ACHN (cell line): ENCODE data around the gene PLCXD3.

Experiments
- DNase-seq: peaks from one replicate; pipeline ENCODE4 v3.0.0-alpha.2; 2015
- in situ Hi-C: cut with HindIII; loops from 2 replicates; pipeline ENCODE4 v1.10.0; 2017; ENCODE audit warnings: low sequenced_read_pairs, low pct_ligation_motif_present, low pct_unique_long_range_greater_than_20kb

The PLCXD3 gene, protein sequence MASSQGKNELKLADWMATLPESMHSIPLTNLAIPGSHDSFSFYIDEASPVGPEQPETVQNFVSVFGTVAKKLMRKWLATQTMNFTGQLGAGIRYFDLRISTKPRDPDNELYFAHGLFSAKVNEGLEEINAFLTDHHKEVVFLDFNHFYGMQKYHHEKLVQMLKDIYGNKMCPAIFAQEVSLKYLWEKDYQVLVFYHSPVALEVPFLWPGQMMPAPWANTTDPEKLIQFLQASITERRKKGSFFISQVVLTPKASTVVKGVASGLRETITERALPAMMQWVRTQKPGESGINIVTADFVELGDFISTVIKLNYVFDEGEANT

DNA sequence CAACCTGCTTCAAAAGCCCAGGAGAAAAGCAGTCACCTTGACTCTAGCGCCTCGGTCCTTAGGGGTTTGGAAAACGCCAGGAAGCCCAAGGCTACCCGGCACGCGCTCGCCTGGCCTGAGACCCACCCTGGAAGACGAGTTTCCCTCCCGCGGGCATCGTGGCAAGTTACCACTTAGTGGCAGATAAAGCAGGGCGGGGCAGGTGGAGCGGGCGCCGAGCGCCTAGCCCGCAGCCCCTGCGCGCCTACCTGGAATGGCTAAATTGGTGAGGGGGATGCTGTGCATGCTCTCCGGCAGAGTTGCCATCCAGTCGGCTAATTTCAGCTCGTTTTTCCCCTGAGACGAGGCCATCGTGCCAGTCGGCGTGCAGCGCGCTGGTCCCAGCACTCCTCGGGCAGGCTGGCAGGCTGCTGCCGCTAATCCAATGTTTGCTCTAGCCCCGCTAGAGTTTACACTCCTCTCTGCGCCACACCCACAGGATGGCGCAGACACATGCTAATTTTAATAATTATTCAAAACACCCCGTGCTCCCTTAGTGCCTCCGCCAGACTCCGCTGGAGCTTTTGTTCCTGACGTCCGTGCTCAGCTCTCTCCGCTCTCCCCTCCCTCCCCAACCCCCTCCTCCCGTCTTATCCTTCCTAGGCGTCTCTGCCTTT, at the start of gene PLCXD3:
TSS of gene PLCXD3 (minus strand) at position 426 of the 656 bp plus-strand sequence. CDS start at position 351, 75 bp downstream.
- no peak for DNase-seq
- in situ Hi-C loops = no loop called here

DNA sequence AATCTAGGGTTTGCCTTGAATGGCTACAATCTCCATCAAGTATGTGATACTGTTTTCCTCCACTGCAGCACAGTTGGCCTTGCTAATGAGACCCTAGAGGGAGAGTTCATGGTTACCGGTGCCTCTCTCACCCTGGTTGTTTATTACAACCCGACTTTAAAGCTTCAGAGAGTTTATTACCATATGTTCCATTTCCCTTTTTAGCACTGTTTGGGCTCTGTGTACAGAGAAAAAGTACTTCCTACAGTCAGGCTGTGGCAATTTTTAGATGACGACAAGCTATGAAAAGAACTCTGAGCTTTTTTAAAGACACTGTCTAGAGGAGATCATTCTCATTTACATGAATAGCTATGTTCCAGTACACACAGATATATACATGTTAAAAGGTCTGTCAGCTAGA, 48.8 kb upstream of the PLCXD3 start:
- no peak for DNase-seq
- in situ Hi-C loops = no loop called here

DNA sequence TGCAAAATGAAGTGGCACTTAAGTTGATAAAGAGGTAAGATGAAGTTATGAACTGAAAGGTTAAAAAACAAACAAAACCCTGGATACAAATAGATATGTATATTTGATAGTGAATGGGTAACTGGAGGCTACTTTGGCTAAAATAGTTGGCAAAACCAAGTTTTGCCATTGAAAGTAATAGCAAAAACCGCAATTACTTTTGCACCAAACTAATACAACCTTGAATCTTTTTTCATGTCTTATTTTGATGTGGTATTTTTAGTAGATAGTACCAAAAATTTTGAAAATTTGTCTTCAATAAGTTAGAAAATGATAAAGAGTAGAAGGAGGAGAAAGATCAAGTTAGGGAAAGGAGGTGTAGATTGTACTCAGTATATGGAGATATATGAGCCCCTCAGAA, 47.9 kb upstream of the PLCXD3 start:
- no peak for DNase-seq
- in situ Hi-C loops = no loop called here

DNA sequence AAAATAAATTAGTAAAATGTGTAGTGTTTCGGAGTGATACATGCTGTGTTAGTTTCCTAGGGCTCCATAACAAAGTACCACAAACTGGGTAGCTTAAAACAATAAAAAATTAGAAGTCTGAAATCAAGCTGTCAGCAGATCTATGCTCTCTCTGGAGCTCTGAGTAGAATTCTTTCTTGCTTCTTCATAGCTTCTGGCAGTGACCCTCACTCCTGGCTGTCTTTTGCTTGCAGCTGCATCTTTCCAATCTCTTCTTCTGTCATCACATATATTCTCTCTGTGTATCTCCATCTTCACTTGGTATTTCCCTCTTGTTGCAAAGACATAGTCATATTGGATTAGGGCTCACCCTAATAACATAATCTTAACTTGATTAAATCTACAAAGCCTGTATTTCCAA, 37.6 kb upstream of the PLCXD3 start:
- DNase-seq = no peak
- in situ Hi-C loops = no loop called here

DNA sequence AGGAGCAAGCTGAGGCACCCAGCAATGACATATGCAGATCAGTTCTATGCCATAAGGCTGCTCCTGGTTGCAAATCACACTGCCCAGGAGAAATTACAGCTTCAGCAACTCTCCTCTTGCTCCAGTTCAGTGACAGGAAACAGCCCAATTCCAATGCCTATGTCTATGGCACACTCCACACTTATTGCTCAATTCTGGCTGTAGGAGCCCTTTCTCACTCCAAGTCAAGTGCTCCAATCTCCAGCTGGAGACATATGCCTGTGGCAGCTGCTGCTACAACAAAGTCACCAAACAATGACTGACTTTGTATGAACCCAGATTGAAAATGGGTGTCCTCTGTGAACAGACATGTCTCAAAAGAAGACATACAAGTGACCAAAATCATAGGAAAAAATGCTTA, 31.8 kb upstream of the PLCXD3 start:
- DNase-seq = no peak
- in situ Hi-C loops = no loop called here

DNA sequence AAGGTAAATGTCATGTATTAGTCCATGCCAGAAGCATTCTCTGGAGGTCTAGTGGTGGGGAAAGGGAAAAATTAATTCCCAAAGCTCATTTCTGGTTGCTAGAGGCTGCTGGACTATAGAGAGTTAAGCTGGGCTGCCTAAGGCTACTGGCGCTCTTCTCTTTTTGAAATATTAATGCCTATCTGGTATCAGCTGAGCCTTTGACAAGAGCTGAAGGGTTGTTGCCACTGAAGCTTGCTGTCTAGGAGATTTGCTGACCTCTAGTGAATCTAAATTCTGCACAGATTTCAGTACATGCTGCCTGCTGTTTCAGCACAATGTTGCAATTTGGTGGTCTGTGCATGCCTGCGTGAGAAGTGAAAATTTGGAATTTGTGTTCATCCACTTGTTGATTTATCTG, 29.1 kb upstream of the PLCXD3 start:
- in situ Hi-C loops = no loop called here
- no peak for DNase-seq

DNA sequence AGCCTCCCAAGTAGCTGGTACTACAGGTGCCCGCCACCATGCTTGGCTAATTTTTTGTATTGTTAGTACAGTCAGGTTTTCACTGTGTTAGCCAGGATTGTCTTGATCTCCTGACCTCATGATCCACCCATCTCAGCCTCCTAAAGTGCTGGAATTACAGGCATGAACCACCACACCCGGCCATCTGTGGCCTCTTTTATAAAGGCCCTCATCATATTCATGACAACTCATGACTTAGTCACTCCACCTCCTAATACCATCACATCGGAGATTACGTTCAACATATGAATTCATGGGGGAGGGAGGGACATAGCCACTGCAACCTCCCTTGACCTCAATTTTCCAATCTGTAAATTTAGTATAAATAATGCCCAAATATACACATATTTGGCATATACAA, 27.2 kb upstream of the PLCXD3 start:
- no peak for DNase-seq
- in situ Hi-C loops = no loop called here

DNA sequence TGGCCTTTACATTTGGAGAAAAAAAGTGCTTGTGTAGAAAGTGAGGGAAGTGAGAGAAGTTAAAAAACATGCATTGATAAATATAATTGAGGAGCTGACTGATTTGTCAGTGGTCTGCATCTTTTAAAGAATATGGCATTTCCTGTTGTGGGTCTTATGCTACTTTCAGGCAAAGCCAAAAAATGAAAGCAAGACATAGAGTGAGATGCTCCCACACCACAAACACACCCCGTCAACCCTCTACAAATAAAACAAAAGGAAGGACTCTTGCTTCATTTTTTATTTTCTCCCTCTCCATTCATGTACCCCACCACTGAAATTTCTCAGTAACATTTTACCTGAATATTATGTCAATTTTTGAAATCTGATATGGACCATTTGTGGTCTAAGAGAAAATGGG, 22.1 kb upstream of the PLCXD3 start:
- in situ Hi-C loops = no loop called here
- no peak for DNase-seq

DNA sequence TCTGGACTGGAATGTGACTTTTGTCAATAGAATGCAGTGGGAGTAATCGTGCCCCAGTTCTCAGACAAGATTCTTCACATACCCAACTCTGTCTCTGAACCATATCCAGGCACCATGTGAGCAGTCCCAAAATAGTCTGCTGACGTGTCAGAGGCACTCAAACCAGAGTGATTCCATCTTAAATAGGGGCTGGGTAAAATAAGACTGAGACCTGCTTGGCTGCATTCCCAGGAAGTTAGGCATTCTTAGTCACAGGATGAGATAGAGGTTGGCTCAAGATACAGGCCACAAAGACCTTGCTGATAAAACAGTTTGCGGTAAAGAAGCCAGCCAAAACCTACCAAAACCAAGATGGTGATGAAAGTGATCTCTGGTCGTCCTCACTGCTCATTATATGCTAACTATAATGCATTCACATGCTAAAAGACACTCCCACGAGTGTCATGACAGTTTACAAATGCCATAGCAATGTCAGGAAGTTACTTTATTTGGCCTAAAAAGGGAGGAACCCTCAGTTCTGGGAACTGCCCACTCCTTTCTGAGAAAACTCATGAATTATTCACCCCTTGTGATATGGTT, 16.9 kb upstream of the PLCXD3 start:
- in situ Hi-C loops = no loop called here
- DNase-seq = peak; percentile 87

DNA sequence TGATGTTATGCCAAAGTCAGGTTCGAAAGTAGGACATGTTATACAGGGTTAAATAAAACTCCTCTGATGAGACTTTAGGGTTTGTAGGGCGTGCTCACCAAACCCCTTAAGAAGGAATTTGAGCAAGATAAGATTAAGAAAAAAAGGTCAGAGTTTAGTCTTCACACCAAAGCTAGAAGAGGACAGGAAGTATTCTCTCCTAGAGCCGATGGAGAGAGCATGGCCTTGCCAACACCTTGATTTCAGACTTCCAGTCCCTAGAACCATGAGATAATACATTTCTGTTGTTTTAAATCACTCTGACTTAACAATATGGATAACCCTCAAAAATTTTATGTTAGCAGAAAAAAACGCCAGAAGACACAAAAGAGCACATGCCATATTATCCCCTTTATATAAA, 16.3 kb upstream of the PLCXD3 start:
- in situ Hi-C loops = no loop called here
- no peak for DNase-seq

DNA sequence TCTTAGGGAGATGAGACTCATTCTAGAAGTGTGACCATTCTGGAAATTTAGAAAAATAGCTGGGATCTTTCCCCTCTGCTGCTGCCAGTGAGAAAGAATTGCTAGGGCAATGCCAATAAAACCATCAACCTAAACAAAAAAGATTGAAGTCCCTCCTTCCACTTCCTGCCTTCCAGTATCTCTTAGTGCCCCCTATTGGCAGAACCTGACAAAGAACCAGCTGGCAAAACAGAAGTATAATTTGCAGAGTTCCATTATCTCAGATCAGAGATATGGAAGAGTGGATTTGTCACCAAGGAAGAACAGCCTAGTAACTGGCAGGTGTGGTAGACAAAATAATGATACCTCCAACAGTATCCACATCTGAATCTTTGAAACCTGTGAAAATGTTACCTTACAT, 13.8 kb upstream of the PLCXD3 start:
- in situ Hi-C loops = no loop called here
- DNase-seq = peak; percentile 28

DNA sequence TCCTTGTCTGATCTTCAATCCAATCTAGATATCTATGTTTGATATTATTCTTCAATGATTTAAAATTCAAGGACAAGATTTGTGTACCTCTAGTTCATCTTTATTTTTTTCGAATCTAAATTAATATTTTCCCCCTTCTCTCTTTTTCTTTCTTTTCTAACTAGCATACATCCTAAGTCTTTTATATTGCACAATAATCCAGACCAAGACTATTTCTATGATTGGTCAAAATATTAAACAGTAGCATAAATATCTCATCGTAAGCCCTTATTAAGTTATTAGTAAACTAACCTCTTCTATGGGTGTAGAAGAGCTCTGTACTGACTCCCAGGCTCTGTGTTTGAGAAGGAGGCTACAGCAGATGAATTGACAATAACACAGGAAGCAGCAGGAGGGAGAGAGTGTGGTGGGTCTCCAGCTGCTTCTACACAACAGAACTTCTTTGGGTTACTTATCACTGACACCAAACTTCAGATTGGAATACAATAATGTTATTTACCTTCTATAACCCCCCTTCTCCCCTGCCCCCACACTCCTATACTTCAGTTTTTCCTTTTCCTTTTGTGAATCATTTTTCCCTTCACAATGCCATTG, 11.9 kb upstream of the PLCXD3 start:
- no peak for DNase-seq
- in situ Hi-C loops = no loop called here

DNA sequence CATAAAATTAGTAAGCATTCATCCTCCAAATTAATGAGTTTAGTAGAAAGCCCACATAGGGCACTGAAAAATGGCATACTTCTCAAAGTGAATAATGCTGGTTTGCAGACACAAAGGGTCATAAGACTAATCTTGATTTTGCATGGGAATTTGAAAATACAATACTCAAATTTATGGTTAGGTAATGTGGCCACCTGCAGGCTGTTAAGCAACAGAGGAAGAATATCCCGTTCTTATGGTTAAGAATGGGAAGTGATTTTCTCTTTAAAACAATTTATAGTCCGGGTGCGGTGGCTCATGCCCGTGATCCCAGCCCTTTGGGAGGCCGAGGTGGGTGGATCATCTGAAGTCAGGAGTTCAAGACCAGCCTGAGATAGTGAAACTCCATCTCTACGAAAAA, 9.4 kb upstream of the PLCXD3 start:
- in situ Hi-C loops = no loop called here
- DNase-seq = peak; percentile 1

DNA sequence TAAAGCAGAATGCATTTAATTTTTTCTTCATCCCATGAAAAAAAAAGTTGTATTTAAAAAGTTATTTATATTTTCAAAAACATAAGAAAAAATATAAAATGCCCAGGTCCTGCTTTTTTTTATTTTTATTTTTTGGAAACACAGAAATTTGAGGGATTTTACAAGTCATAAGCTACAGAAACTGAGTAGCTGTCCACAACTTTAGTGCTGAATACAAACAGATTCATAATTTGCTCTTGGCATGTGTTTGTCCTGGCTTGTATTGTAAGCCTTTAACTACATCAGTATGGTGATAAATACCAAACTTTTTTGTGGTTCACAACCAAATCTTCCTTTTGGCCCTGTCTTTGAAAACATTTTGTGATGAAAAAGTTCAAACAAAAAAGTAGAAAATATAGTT, 7.5 kb upstream of the PLCXD3 start:
- in situ Hi-C loops = no loop called here
- DNase-seq = no peak

DNA sequence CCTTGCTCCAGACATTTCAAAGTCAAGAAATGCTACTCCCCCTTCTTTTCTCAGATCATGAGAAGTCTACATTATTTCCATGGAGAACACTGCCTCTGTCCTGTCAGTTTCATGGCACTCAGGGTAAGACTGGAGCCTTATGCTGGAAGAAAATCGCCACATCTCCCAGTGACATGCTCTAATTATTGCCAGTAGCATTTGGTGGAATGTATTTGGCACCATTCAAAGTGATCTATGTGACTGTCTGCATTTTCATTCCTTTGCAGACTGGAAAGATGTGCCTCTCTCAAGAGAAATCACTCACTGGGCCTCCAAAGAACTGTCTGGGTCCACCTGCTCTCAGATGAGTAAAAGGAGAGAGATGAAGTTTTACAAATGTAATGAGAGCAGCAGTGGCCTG, 840 bp upstream of the PLCXD3 start:
- in situ Hi-C loops = no loop called here
- no peak for DNase-seq

DNA sequence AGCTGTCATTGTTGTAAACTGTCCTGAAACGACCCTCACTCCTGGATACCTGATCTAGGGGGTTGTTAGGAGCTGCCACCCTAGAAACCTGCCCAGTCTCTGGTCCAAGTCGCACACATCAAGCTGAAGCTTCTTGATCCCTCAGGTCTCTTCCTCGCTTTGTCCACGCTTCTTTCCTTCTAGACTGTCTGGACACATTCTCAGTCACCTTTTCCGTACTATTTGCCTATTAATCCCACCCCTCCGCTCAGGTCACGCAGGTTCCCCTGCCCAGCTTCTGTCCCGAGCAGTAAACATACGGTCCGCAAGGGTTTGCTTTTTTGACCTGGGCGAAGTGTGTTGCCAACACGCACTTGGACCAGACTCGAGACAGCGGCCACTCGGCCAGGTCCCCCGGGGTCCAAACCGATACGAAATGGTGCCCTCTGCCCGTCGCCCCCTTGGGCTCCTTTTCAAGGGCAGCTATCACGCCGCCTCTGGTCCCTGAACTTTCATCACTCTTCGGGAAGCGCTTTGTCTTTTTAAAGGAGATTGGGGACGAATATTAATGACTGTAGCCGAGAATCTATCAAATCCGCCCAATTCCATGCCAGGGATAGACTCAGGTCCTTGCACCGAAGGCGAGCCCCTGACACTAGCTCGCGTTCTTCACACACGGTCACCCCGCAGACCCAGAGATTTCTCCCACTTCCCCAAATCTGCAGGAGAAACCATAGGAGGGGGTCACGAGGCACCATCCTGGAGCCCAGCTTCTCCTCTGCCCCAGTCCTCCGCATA, 814 bp downstream of the PLCXD3 start:
- DNase-seq = no peak
- in situ Hi-C loops = no loop called here

DNA sequence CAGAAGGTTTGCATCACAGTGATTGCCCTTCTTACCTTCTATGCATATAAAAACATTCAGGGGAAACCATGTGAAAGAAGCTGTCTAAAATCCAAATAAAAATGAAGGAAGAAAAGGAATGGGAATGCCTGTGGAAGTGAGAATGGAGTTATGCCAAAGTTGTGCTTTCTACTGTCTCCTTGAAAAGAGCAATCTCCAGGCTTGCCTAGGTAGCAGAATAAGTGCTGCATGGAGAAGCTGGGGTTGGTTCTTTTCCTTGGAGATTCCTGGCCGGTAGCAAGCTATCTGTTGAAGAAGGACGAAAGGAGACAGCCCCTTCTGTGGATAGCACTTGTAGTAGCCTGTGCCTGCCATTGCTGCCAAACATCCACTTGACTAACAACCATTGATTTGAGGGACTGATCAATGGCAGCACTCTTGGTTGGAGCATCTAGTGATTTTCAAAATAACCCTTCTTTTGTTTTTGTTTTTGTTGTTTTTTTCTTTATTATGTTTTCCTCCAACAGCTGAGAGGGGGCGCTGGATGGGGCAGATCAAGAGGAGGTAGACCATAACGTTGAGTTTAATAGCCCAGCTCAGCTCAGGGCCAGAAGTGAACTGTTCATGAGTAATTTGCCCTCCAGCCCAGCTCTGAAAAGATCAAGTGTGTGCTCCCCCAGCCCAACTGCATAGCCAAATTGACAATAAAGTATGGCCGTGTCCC, 1.6 kb downstream of the PLCXD3 start:
- DNase-seq = no peak
- in situ Hi-C loops = no loop called here

DNA sequence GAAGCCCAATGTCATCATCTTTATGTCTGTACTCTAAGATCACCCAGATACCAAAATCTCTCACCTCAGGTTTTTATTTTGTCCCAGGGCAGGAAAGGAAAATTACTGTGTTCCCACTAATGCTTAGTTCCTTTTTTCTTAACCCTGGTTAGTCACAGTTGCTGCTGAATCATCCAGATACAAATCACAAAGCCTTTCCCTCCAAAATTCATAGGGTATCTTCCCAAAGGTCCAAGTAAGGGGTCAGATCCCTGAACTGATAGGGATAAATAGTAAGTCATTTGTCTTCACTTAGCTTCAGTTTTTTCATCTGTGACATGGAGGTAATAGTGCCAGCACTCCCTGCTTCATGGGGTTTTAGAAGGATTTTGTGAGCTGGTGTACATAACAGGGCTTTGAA, 2.2 kb downstream of the PLCXD3 start:
- in situ Hi-C loops = no loop called here
- DNase-seq = no peak
